HG03378 (cell line): Measurements from ENCODE around the gene TAOK1.

ENCODE experiments used
- ATAC-seq: cut with Tn5 transposase; IDR thresholded peaks from one replicate; pipeline ENCODE4 v1.9.1; 2021; ENCODE audit warnings: mild to moderate bottlenecking, moderate library complexity; ENCODE audit not compliant: unreplicated experiment

Gene TAOK1

DNA sequence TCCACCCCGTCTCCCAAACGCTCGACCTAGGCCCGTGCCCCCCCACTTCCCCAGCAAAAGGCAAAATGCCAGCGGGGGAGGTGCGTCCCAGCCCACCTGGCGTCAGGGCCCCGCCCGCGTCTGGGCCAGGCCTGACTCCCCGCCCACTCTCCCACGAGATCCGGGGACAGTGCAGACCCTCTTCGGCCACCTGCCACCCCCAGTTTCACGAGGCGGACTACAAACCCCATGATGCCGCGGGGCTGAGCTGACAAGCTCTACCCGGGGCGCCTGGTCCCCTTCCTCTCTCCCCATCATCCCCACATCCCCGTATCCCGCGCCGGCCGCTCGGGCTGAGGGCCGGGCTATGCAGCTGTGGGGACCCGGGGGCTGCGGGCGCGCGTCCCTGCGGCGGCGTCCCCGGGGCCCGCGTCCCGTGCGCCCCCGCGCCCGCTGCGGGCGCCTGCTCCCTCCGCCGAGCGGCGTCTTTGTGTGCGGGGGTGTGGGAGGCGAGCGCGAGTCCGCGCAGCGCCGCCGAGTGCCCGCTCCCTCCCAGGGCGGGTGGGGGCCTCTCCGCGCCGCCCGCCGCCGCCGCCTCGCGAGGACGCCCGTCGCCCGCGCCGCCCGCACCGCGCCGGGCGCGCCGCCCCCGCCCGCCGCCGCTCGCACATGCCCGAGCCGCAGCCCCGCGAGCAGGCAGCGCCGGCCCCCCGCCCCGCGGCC lies 202.8 kb downstream of the TAOK1 start, which contains the start of gene ANKRD13B:
Gene ANKRD13B (plus strand): TSS at position 283 of the 702 bp plus-strand sequence. CDS start 490 bp downstream, outside the sequence.
- no peak for ATAC-seq

DNA sequence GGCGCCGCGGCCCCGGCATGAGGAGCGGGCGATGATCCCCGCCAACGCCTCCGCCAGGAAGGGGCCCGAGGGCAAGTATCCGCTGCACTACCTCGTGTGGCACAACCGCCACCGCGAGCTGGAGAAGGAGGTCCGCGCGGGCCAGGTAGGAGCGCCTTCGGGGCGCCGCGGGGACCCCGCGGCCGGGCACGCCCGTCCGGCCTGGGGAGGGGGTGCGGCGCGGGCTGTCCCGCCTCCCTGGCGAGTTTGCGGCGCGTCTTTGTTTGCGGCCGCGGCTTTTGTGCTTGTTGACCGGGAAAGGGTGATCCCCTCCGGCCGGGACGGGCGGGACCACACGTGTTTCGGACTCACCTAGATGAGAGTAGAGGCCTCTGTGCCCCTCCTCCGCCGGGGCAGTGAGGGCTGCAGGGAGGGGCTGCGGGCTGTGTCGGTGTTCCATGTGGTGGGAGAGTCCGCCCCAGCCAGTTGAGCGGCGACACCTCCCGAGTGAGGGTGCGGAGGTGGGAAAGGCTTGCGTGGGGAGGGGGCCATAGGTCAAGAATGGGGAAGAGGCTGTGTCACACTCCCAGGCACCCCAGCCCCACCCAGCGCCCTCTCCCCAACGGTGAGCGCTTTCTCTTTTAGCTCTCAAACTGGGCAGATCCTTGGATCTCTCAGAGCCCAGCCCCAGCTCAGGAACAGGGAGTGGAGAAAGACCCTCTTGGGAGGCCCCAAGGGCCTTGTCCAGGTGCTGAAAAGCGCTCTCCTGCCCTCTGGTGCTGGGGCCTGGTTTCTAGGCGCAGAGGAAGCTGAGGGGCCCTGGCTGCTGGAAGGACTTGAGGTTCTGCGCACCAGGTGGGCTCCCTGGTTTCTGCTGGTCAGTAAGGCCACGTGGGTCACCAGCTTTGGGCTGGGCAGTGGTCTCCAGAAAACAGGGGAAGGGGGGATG lies 203.7 kb downstream of the TAOK1 start:
- no peak for ATAC-seq

DNA sequence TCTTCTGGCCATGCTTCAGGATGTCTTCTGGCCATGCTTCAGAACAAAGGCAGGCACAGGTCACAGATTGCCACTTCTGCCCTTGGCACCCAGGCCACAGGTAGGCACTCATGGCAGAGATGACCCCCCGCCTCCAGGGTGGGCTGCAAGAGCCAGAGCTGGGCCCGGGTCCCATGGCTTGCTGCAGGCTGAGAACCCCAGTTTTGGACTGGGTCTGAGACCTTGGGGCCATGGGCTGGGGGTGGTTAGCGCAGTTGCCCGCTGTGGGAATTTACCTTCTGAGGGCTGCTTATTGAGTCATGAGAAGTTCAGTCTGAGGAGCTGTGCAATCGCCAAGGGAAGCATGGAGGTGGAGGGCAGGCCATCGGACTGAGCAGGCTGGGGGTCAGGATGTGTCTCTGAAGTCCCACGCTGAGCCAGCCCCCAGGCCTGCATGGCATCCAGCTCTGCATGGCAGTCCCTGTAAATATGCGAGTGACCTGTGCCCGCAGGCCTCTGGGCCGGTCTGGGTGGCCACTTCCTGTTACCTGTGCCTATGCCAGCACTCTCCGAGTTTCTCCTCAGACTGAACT lies 204.4 kb downstream of the TAOK1 start:
- ATAC-seq = no peak

DNA sequence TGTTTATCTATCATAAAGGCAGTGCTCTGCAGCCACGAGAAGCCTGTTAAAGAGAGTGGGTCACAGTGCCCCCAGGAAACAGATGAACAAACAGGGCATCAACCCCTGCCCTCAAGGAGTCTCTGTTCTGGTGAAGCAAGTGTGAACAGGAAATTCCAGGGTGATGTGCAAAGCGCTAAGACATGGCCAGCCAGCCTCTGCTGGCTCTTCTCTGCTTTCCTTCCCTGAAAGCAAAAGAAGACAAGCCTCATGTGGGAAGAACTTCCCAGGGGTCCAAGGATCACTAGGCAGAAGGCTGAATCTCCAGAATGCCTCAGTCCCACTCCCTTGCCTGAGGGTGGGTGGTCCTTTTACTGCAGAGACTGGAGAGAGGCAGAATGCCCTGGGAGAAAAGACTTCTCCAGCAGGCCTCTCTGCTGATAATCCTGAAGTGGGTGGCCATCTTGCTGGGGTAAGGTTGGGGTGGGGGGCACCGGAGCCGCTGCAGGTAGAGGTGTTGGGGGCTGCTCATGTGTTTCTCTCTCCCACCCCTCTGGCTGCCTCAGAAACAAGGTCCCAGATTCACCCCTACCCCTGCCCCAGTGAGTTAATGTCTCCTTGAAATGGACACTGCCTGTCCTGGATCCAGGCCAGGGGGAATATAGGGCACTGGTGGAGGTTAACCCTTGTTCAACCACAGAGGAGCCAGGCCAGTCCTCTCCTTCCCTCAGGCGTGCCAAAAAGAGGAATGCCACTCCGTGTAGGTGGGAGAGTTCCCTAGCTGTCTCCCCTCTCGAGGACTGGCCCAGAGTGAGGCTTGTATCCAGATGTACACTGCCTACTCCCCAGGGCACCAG lies 205.2 kb downstream of the TAOK1 start:
- no peak for ATAC-seq

DNA sequence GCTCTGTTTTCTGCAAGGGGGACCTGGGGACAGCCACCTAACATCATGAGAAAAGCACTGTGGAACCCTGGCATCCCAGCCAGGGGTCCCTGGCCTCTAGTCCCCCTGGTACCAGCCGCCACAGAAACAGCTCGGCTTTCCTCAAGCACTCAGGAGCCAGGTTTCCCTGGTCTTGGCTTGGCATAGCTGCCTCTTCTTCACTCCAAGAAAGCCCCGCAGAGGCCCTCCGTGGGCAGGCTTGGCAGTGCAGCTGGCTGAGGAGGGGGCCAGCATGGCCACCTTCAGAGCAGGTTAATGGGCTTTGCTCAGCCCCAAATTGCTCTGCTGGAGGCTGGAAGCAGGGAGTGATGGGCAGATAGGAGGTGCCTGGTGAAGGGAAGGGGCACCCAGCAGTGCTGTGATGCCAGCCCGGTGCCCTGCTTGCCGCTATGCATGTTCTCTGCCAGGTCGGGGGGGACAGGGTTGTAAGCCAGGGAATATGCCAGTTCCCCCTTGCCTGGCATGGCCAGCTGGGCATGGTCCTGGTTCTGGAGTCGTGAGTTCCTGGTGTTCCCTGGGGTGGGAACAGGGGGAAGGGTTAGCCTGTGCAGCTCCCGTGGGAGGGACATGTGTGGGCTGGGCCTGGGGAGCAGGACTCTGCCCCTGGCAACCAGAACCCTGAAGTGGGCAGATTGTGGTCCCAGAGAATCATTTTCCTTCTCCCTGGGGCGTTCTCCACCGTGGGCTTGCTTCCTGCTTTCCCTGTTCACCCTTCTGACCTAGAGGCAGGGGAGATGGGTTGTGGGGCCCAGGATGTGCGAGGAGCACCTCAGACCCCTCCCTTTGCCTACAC lies 206.0 kb downstream of the TAOK1 start:
- ATAC-seq = no peak

DNA sequence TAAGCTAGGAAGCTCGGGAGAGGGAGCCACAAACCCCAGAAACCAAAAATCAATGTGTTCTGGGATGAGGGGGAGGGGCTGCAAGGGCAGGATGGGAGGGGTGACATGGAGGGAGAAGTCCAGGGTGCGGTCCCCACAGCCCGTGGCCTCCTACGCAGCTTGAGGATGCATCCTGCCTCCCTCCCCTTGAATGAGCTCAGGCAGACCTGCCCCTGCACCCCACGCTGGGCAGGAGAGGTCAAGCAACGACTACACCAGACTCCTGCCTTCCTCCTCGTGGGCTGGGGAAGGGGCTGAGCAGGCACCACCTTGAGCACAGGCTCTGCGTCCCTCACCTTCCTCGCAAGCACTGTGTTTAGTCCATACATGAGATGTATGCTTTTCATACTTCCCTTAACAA lies 206.6 kb downstream of the TAOK1 start:
- ATAC-seq = no peak

DNA sequence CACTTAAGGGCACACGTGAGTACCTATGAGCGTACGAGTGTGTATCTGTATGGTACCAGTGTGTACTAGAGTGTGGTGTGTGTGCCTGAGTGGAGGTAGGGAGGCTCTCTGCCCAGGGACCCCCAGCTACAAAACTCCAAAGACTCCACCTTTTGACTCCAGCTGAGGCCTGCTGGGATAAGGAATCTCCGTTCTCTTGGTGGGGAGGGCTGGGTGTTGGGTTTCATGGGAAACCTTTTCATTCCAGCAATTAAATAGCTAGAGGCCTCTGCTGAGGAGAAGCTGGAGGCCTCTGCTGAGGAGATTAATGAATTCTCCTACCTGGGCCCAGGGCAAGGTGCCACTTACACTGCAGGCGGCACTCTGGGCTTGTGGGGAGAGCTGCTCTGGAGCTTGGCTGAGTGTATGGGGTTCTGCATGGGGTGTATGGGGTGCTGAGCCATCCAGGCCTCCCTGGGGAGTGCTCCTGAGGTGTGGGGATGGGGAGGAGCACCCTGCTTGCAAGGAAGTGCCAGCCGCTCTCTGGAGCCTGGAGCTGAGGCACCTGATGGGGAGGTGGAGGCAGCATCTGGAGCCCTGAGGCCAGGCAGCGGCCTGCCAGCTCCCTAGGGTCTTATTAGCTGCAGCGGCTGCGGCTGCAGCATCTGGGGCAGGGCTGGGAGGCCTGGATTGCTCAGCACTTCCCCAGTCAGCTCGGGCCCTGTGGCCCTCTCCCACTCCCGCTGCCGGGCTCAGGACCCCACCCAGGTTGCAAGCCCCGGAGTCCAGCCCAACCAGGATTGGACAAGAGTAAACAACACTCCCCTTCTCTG lies 207.4 kb downstream of the TAOK1 start:
- no peak for ATAC-seq
